Activated CD4-positive, alpha-beta T cell treated with anti-CD3 and anti-CD28 coated beads, Interleukin-2, amount 50 U/mL, for 48 hours (primary cell): ENCODE measurements around the gene POLR3E.
"Not testable (repeated sequence)": the region's sequence is repeated elsewhere in the genome, so short reads cannot be mapped to it uniquely, and the experiment has no call there.

ENCODE experiments used
- DNase-seq, 2 experiments: peaks; one replicate each; pipeline ENCODE4 v3.0.0-alpha.2; 2020

POLR3E gene

DNA sequence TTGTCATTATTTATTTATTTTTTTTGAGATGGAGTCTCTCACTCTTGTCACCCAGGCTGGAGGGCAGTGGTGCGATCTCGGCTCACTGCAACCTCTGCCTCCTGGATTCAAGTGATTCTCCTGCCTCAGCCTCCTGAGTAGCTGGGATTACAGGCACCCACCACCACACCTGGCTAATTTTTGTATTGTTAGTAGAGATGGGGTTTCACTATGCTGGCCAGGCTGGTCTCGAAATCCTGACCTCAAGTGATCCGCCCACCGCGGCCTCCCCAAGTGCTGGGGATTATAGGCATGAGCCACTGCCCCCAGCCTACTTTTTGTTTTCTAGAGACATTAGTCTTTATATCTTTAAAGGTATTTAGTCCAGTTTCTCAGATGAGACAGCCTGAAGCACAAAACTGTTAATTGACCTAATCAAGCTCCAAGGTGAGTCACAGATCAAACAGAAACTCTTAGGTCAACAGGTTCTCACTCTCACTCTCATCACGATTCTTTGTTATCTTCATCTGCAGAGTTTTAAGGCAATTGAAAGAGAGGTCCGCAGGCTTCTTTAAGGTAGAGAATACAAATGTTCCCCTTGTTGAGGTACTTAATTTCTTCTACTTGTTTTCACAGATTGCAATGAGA is 71.1 kb downstream of the POLR3E start:
- DNase-seq, result not testable (repeated sequence)

DNA sequence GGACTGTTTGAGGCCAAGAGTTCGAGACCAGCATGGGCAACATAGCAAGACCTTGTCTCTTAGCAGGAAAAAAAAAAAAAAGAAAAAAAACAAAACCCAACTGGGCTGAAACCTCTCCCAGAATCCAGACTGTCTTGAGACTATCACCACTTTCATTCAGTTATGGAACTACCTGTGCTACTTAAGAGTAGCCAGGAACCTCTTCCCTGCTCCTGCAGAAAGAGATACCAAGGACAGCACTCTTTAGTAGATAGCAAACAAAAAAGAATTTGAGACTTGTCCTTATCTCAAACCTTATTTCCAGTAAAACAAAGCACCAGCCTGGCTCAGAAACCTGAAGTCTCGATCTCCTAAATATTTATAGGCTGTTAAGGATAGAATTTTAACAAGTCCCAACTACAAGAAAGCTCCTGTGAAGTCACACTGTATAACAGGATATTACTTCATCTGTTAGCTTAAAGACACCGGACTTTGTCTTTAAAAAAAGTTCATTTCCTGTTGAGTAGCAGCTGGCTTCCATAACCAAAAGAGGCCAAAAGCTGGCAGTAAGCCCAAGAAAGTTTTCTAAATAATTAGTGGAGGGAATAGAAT is 72.1 kb downstream of the POLR3E start:
- DNase-seq, result no peak

DNA sequence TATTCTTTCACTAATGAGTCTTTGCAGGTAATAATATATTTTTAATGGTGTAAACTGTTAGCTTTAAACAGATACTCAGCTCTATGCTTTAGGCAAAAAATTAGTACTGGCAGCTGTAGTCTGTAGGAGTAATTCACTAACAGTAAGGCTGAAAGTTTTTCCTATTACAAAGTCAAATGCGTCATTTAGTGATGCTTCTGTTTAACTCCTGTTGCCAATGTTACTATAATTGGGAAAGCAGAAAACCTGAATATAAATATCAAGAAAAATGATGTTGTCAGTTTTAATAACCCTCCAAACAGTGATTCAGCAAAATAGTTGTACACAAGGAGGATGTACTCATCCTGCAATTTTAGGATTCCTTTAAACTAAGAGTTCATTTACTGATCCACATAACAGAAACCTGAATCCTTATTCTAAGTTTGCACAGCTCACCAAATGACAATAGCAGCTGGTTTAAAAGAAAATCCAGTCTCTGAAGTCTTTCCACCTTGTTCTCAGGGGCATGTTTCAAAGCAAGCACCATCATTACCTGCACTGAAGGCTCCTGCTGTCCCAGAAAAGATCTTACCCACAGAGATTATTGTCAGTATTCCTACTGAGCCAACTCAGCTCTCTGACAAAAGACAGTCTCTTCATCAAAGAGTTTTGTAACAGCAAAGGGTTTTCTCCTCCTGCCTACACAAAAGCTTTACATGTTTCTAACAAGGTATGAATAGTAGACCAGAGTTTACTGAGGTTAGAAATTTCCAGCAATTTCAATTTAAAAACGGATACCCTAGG is 73.0 kb downstream of the POLR3E start:
- no peak for DNase-seq

DNA sequence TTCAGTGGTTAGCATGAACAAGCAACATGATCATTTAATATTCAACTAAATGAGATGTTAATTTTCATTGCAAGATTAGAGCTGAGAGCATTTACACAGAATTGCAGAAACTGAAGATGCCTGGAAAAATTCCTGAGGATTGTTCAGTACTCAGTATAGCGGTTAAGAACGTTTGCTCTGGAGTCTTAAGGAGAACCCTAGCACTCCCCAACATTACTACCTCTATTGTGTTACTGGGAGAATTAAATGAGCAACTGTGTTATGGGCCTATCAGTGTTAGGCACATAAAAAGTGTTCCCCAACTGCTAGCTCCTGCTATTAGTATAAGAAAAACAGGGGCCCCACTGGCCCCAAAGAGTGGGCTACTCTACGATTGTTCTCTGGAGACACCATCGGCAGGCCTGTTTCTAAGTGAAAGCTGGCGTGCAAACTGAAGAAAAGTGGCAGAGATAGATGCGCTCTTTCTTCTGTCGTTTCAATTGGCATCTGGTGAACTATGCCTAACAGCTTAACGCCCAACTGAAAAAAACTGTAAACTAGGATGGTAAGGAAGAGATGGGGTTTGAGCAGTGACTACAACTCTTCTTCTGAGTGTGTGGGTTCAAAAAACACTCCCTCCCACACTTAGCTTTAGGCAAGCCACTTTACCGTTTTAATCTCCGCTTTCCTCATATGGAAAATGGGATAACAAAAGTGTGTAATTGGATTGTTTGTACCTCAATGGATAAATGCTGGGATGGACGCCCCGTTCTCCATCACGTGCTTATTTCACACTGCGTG is 75.9 kb downstream of the POLR3E start:
- DNase-seq, result peak in 1 of 2 experiments; percentile 23

DNA sequence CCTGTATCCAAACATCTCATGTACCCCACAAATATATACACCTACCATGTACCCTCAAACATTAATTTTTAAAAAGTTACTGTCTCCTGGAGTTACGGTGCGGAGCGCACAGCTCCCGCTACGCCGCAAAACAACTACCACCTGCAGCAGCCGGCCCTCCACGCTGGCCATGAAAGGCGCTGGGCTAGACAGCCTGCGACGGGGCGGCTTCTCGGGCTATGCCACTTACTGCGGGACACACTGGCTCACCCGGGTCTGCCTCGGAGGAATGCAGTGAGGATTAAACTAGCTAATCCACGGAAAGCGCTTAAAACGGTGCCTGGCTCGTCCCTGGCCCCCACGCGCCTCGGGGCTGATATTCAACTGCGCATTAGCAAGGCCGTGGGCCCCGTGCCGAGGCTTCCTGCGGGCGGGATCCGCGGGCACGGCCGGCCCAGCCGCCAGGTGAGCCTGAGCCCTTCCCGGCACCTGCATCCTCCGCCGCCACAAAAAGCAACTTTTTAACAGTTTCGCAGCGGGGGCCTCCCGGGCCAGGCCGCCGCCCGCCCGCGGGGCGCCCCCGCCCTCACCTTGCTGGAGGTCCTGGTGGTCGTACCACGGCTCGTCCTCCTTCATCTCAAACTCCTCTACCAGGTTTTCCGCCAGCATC is 76.6 kb downstream of the POLR3E start:
- DNase-seq, result peak; percentile 48 to 54

DNA sequence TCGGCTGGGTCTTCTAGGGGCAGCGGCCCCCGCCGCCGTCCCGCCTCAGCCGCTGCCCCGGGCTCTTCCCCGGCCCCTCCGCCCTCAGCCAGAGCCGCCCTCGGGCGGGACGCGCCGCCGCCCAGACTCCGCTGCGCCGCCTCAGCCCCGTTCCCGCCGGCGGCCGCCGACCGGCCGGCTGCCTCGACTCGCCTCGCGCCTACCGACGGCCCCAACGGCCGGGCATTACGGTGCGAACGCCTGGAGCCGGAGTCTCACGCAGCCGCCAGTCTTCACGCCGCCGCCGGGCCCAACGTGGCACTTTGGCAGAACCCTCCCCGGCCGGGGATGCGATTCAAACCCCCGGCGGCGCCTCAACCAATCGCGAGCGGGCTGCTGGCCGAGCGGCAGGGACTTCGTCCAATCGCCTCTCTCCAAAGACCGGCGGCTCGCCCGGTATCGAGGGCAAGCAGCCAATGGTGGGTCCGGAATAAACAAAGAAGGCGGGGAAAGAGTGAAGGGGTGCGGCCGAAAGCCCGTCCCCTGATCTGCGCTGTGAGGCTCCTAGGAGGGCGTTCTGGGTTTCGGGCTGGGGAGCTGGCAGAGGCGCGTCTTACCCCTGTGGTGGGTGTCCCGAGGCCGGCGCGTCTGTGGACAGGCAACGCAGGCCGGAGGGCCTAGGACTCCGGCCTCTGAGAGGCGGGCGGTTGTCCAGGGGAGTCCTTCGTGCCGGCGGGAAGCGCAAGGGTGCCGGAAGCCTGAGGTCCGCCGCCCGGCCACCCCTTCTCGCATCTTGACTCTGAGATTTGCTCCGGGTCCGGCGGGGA is 77.3 kb downstream of the POLR3E start, which contains the start of gene CDR2:
Gene CDR2, minus strand, starts transcription at position 309 of the 806 bp plus-strand sequence. CDS start 310 bp downstream, outside the sequence.
- peak; percentile 97 to 98 for DNase-seq

DNA sequence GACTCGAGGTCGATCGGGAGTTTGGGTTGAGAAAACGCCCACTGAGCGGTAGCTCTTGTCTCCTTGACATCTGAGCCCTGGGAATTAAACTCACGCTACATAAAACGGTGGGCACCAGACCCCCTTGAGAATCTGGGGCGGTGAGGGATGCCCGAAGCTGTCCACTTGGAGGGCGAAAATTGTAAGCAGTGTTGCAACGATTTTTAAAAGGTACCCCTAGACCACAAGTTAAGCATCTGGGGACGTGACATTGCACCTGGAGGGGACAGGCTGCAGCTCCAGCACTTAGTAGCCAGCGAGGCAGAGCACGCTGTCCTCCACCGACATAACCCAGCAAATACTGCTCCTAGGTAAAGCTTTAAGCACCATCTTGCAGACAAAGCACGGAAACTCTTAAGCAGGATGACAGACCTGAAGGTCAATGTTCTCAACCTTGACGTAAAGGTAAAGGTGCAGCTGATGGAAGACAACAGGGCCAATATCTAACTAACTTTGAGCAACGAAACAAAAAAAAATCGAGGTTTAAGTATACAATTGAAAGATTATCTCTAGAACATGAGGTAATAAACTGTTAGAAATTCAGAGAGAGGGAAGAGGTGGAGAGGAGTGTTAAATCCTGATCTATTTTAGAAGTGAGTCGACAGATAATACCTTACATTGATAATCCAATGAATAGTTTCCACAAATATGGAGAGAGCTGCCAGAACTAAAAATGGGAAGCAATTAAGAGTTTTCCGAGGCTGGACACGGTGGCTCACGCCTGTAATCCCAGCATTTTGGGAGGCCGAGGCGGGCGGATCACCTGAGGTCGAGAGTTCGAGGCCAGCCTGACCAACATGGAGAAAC is 78.1 kb downstream of the POLR3E start:
- DNase-seq, result no peak

DNA sequence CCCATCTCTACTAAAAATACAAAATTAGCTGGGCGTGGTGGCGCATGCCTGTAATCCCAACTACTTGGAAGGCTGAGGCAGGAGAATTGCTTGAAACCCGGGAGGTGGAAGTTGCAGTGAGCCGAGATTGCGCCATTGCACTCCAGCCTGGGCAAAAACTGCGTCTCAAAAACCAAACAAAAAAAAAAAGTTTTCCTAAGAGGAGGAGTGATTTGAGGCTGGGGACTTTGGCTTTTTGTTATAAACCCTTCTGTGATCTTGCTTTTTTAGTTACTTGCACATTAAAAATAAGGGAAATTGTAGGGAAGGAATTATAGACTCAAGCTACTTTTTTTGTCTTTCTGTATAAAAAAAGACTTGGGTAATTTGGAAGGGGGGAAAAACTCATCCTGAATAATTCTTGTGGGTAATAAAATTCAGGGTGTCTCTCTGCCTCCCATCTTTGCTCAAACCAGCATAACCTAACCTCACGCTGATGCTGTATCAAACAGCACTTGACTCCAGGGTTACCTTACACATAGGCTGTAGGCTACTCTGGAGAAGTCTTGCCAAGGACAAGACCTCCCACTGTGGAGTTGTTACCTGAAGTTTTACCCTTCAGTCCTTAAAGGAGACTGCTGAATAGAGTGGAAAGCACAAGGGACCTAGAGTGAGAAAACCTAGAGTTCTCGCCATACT is 78.9 kb downstream of the POLR3E start:
- DNase-seq, result no peak

DNA sequence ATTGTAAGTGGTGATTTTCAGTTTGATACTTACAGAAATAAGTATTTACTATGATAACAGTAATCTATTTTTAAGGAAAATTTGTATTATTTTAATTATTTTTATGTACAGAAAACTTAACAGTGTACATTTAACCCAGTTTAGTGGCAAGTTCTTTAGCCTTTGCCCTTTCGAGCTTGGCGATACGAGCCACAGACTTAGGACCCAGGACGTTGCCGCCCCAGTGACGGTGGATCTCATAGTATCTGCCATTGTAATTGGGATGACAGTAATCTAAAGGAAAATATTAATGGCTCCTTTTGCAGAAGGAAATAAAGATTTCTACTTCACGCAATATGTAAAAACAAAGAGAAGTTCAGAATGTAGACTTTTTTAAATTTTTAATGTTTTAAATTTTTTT is 82.4 kb downstream of the POLR3E start:
- DNase-seq, result no peak

DNA sequence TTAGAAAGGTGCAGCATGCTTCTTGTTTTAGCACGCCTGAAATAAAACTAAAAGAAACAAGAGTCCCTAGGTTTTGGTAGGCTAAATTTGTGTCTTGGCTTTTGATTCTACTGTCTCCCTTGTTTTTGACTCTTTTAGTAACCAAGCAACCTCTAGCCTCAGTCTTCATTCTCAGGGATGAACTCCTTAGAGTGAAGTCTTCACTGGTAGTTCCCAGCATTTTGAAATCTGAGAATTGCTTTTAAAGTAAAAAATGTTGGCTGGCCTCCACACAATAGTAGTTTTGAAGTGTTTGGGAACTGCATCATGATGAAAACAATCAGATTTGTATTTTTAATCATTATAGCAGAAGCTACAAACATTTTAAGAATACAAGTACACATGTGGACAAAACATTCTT is 83.3 kb downstream of the POLR3E start:
- DNase-seq, result no peak

DNA sequence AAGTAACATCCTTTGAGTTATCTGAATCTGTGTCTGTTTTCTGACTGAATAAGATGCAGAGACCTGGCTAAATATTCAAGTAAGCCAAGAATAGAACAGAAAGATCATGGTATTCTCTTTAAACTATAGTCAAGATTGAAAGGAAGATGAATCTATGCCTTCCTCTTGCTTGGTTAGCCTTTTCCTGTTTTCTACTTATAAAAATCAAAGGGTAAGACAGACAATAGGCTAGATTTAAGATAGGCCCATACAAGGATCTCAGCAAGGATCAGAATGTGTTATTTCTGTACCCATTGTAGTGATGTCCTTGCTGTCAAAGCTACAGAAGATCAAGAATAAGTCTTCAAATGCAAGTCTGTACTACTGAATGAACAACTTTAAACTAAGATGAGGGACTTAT is 84.2 kb downstream of the POLR3E start:
- no peak for DNase-seq

DNA sequence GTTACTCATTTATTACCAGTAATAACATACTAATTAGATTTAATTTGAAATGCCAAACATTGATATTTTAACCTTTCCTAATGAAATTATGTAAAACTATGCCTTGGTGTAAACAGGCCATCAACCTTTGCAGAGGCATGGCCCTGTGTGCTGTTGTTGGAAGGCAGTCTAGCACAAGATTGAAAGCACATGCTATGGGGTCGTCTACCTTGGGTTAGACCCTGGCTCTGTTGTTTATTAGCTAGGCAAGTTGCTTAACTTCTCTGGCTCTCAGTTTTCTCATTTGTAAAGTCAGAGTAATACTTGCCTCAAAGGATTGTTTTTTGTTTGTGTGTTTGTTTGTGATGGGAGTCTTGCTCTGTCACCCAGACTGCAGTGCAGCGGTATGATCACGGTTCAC is 86.6 kb downstream of the POLR3E start:
- no peak for DNase-seq
